ENCODE data around the gene ADAMTS17. TPM values are rescaled to one million over a fixed set of nuclear protein-coding genes. Genes with fewer than 3 reads are reported as not detected.

Gene ADAMTS17
- total RNA-seq, 1 experiment from 2014 or later, result 1.8 TPM

GRCh38 chr15:100276506-100276905 lies 65.3 kb downstream of the ADAMTS17 start:
- Mint-ChIP-seq H3K27me3 (ENCODE audit: low read depth) (peaks cover 3% of the 10 kb centered on the region; the same call in 1 of the 2 replicates), H3K27ac (no peak overlapping the region), H3K4me1 (no peaks in the 10 kb centered on the region), H3K4me3 (no peak overlapping the region), H3K9me3 (peaks cover 25% of the 10 kb centered on the region), H3K36me3 (peaks cover 17% of the 10 kb centered on the region; the same call in 1 of the 2 replicates)
- ATAC-seq (no peak), DNase-seq (ENCODE audit: low spot score) (no peak)
- no peak for TF ChIP-seq MAX (CRISPR knock-in tag; IDR thresholded peaks at IDR 0.05)
- CTCF ChIA-PET, result no interaction called here
- POLR2A ChIA-PET, result no interaction called here

- no peak overlapping the region for H3K4me3 Mint-ChIP-seq
- ATAC-seq, result no peak
These were observed 66.1 kb downstream of the ADAMTS17 start for GRCh38 chr15:100275641-100276040.

DNA sequence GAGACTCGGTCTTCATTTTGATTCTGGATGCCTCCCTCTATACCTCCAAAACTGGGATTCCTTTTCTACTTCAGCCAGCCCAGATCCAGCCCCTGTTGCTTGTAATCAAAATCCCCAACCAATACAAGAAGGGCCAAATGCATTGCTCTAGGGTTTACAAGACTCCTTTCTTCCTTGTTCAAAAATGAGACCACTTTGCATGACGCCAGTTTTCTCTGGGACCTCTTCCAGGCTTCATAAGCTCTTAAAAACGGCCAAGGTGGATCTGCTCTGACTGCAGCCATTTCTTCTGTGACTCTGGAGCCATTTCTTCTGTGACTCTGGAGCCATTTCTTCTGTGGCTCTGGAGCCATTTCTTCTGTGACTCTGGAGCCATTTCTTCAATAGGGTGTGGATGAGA lies 71.9 kb downstream of the ADAMTS17 start:
- Mint-ChIP-seq H3K36me3 (peaks cover 20% of the 10 kb centered on the region), H3K4me3 (no peak overlapping the region), H3K27me3 (ENCODE audit: low read depth) (peaks cover 3% of the 10 kb centered on the region; the same call in 1 of the 2 replicates), H3K27ac (no peak overlapping the region), H3K4me1 (no peaks in the 10 kb centered on the region), H3K9me3 (peaks cover 51% of the 10 kb centered on the region)
- CTCF ChIA-PET, result no interaction called here
- TF ChIP-seq ZNF121 (CRISPR knock-in tag; IDR thresholded peaks at IDR 0.05), result no peak
- TF ChIP-seq HMGXB4 (CRISPR knock-in tag; IDR thresholded peaks at IDR 0.05), result no peak
- POLR2A ChIA-PET, result no interaction called here
- no peak for DNase-seq (ENCODE audit: low spot score)
- ATAC-seq, result no peak

More at GRCh38 chr15:100275641-100276040, 66.1 kb downstream of the ADAMTS17 start:
- TF ChIP-seq MYBL2 (CRISPR knock-in tag; IDR thresholded peaks at IDR 0.05) (no peak), NFYB (CRISPR knock-in tag; conservative IDR thresholded peaks at IDR 0.05; ENCODE audit: low read depth) (no peak), E2F1 (CRISPR knock-in tag; IDR thresholded peaks at IDR 0.05) (no peak)
- TF ChIP-seq, protein P1, sequence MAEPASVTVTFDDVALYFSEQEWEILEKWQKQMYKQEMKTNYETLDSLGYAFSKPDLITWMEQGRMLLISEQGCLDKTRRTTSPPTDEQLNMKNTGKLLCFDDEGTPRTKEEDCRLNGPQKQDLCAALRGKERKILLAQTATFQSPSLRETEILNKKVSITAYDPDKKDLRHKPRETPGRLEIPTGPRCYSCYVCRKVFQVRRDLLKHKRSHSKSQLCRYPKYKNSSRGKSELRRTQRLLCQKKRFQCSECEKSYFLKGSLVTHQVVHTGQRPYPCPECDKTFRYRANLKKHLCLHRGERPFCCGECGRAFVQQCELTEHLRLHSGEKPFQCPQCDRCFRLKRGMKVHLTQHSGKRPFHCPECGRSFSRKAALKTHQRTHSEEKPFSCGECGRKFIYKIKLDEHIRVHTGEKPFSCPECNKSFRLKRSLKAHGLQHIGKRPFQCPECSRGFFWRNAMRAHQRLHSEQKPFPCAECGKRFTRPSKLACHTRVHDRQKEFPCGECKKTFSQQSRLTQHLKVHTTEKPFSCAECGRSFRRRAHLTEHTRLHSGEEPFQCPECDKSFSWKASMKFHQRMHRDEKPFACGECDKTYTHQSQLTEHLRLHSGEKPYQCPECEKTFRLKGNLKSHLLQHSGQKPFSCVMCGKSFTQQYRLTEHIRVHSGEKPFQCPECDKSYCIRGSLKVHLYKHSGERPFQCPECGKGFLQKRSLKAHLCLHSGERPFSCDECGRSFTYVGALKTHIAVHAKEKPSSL (CRISPR knock-in tag; conservative IDR thresholded peaks at IDR 0.05), result no peak
- CTCF ChIA-PET, result no interaction called here
- POLR2A ChIA-PET, result no interaction called here
- H3K27ac Mint-ChIP-seq, result no peak overlapping the region
- DNase-seq (ENCODE audit: low spot score), result no peak
- H3K36me3 Mint-ChIP-seq, result peaks cover 20% of the 10 kb centered on the region; the same call in 1 of the 2 replicates
- peaks cover 3% of the 10 kb centered on the region; the same call in 1 of the 2 replicates for H3K27me3 Mint-ChIP-seq (ENCODE audit: low read depth)
- no peaks in the 10 kb centered on the region for H3K4me1 Mint-ChIP-seq
- H3K9me3 Mint-ChIP-seq, result peaks cover 33% of the 10 kb centered on the region

DNA sequence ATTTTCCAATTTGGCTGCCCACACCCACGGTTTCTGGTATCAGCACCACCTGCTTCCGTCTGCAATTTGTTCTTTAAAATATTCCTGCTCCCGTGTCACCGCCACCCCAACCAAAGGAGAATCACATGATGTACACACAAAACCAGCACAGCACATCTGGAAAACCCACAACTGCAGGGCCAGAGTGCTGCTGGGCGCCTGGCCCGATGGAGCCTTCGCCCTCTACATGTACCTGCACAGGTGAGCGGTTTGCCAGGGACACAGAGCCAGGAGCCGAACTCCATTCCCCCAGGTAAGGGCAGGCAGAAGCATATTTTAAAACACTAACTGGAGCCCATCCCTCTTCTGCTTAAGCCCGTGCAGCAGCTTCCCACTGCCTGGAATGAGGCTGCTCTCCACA lies 75.6 kb downstream of the ADAMTS17 start:
- no peaks in the 10 kb centered on the region; the same call in 1 of the 2 replicates for H3K27me3 Mint-ChIP-seq (ENCODE audit: low read depth)
- DNase-seq (ENCODE audit: low spot score) (no peak), ATAC-seq (no peak)
- peaks cover 24% of the 10 kb centered on the region for H3K9me3 Mint-ChIP-seq
- H3K36me3 Mint-ChIP-seq, result peaks cover 2% of the 10 kb centered on the region
- no peak overlapping the region for H3K27ac Mint-ChIP-seq
- no peak overlapping the region for H3K4me3 Mint-ChIP-seq
- ChIA-PET POLR2A (no interaction called here), CTCF (no interaction called here)
- H3K4me1 Mint-ChIP-seq, result peaks cover 6% of the 10 kb centered on the region; the same call in 1 of the 2 replicates
- no peak for TF ChIP-seq AFF4 (CRISPR knock-in tag; IDR thresholded peaks at IDR 0.05; ENCODE audit: borderline replicate concordance)
- no peak for TF ChIP-seq ZNF138 (CRISPR knock-in tag; conservative IDR thresholded peaks at IDR 0.05)
- TF ChIP-seq, protein P2, sequence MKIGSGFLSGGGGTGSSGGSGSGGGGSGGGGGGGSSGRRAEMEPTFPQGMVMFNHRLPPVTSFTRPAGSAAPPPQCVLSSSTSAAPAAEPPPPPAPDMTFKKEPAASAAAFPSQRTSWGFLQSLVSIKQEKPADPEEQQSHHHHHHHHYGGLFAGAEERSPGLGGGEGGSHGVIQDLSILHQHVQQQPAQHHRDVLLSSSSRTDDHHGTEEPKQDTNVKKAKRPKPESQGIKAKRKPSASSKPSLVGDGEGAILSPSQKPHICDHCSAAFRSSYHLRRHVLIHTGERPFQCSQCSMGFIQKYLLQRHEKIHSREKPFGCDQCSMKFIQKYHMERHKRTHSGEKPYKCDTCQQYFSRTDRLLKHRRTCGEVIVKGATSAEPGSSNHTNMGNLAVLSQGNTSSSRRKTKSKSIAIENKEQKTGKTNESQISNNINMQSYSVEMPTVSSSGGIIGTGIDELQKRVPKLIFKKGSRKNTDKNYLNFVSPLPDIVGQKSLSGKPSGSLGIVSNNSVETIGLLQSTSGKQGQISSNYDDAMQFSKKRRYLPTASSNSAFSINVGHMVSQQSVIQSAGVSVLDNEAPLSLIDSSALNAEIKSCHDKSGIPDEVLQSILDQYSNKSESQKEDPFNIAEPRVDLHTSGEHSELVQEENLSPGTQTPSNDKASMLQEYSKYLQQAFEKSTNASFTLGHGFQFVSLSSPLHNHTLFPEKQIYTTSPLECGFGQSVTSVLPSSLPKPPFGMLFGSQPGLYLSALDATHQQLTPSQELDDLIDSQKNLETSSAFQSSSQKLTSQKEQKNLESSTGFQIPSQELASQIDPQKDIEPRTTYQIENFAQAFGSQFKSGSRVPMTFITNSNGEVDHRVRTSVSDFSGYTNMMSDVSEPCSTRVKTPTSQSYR (CRISPR knock-in tag; IDR thresholded peaks at IDR 0.05), result no peak
- no peak for TF ChIP-seq IRF1 (CRISPR knock-in tag; IDR thresholded peaks at IDR 0.05)
- TF ChIP-seq E2F1 (CRISPR knock-in tag; IDR thresholded peaks at IDR 0.05), result no peak
- TF ChIP-seq FOXK1 (CRISPR knock-in tag; IDR thresholded peaks at IDR 0.05), result no peak
